Naive thymus-derived CD8-positive, alpha-beta T cell (primary cell): ENCODE data around the gene CERT1. TPM values are rescaled to one million over a fixed set of nuclear protein-coding genes. Genes with fewer than 3 reads are reported as not detected.

Source experiments
- ATAC-seq, 2 donors: fragments of 150-1000 bp; cut with Tn5 transposase in 1 of 2; sonication (Bioruptor Pico), chemical (Tn5 transposase) in 1 of 2; 1 replicate in 1 of 2; 2 replicates in 1 of 2; pipeline ENCODE4 v1.10.0; 2021; ENCODE audit warnings: mild to moderate bottlenecking in 2 of 2, moderate library complexity in 2 of 2
- POLR2A ChIA-PET: fragments of 350-600 bp; sonication (Branson Sonifier 250); formaldehyde crosslinking; loops from one replicate; lab custom pipeline; 2021; ENCODE audit warnings: antibody characterized with exemption; lab: Charles Lee
- DNase-seq, 10 donors: peaks; one replicate each; pipeline versions ENCODE4 v3.0.0 to v3.0.0-alpha.2; 2020 to 2022
- H3K27ac Mint-ChIP-seq, 10 donors: one replicate each; pipeline ENCODE4 v1.8.0; 2020 to 2022; ENCODE audit warnings: mild to moderate bottlenecking in 10 of 10, mixed read lengths in 10 of 10, moderate library complexity in 4 of 10, inconsistent platforms in 1 of 10
- H3K27me3 Mint-ChIP-seq, 5 donors: one replicate each; pipeline ENCODE4 v1.8.0; 2021 to 2022; ENCODE audit warnings: mixed read lengths in 5 of 5
- H3K36me3 Mint-ChIP-seq, 3 donors: one replicate each; pipeline ENCODE4 v1.8.0; 2020 to 2022; ENCODE audit warnings: mixed read lengths in 3 of 3, mild to moderate bottlenecking in 2 of 3, inconsistent platforms in 1 of 3
- H3K4me1 Mint-ChIP-seq, 4 donors: one replicate each; pipeline ENCODE4 v1.8.0; 2021 to 2022; ENCODE audit warnings: mixed read lengths in 4 of 4
- H3K4me3 Mint-ChIP-seq, 10 donors: one replicate each; pipeline ENCODE4 v1.8.0; 2020 to 2022; ENCODE audit warnings: mild to moderate bottlenecking in 10 of 10, mixed read lengths in 10 of 10, moderate library complexity in 6 of 10, inconsistent platforms in 1 of 10
- H3K9me3 Mint-ChIP-seq, 9 donors: one replicate each; pipeline ENCODE4 v1.8.0; 2020 to 2022; ENCODE audit warnings: mixed read lengths in 9 of 9, mild to moderate bottlenecking in 3 of 9, inconsistent platforms in 1 of 9, moderate library complexity in 1 of 9
- polyA plus RNA-seq, 3 donors: library from polyadenylated mRNA; unstranded; fragments of 300-500 nt; fragmentation: Illumina TruSeq; gene quantifications; one replicate each; pipeline ENCODE4 v1.2.3, GENCODE V29; 2021
- total RNA-seq, 8 experiments: library from RNA in 2 of 8; stranded (reverse) in 2 of 8; gene quantifications; one replicate each; pipeline ENCODE4 v1.2.3 and lab custom pipeline; 2021 to 2026

Gene CERT1
- total and polyA plus RNA-seq, 5 experiments from 2014 or later, result 12.8 to 45.1 (median 17.4) TPM

DNA sequence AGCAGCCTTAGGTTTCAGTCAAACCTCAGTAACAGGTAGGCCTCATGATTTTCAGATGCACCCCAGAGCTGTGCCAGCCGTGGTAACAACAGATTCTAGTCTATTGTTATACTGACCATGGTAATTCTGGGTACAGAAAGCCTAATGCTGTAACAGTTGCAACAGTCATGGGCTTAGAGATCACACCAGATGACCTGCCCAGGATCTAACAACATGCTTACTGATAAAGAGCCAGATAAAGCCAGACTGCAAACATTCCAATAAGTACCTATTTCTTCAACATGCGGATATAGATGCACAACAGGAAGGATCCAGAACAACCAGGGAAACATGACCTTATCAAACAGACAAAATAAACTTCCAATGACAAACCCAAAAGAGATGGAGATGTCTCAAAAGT, 42.8 kb downstream of the CERT1 start:
- Mint-ChIP-seq H3K27me3 (no peaks in the 10 kb centered on the region), H3K4me1 (peaks cover 16 to 51% (median 37%) of the 10 kb centered on the region in 4 donors), H3K4me3 (no peak overlapping the region), H3K9me3 (peaks cover 15 to 60% (median 31%) of the 10 kb centered on the region in 9 donors), H3K27ac (peak overlapping the region in 1 of 10 donors; percentile 68), H3K36me3 (peaks cover 33 to 51% (median 48%) of the 10 kb centered on the region in 3 donors)
- no peak for ATAC-seq
- DNase-seq, result no peak
- POLR2A ChIA-PET, result no interaction called here

DNA sequence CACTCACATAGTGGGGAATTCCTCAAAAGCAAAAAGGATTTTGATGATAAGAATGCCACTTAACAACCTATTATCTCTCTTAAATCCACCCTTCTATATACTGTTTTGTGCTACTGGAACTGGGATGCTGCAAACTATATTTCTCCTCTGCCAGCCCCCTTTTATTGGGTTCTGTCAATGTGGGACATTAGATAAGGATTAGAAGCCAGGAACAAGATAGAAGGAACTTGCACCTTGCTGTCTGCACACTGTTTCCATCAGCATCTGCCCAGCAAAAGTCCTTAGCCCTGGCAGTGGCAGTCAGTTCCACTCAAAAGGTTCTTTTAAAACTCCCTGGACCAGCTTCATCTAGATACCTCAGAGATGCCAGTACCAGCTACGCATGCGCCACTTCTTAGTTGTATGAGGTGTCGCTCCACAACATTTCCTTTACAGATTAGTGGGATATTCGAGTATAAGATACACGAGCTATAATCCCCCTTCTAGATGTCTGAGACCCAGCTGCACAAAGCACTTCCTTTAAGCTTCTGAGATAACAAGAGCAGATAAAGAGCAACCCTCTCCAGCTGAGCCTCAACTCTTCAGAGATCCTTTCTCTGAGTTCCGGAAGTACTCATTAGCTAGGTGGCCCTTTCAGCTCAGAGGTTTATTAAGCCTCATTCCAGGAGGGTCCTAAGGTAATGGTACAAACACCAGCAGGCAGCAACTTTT, 45.3 kb downstream of the CERT1 start:
- peaks cover 26 to 41% (median 39%) of the 10 kb centered on the region in 3 donors for H3K36me3 Mint-ChIP-seq
- peaks cover 17 to 65% (median 48%) of the 10 kb centered on the region in 4 donors for H3K4me1 Mint-ChIP-seq
- peaks cover 11 to 43% (median 27%) of the 10 kb centered on the region in 9 donors for H3K9me3 Mint-ChIP-seq
- DNase-seq, result no peak
- POLR2A ChIA-PET, result no interaction called here
- H3K27me3 Mint-ChIP-seq, result no peaks in the 10 kb centered on the region
- no peak for ATAC-seq
- H3K27ac Mint-ChIP-seq, result peak overlapping the region; percentile 2 to 70 (median 36)
- H3K4me3 Mint-ChIP-seq, result peak overlapping the region in 3 of 10 donors; percentile 4 to 26 (median 8)

DNA sequence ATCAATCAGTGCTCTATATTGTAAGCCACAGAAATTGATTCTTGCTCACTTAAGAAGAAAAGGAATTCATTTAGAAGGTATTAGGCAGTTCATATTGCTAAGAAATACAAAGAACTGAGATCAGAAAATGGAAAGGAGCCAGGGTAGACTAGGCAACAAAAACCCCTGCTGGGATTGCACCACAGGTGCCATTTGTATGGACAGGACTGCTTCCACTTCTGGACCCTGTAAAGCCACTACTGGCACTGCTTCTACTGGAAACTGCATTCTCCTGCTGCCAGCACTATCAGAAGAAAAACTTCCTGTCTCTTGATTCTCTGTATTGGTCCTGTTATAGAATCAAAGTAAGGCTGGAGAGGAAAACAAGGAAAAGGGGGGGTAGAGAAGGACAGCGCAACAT, 45.9 kb downstream of the CERT1 start:
- H3K9me3 Mint-ChIP-seq, result peaks cover 8 to 36% (median 20%) of the 10 kb centered on the region in 9 donors
- peaks cover 24 to 38% (median 32%) of the 10 kb centered on the region in 3 donors for H3K36me3 Mint-ChIP-seq
- DNase-seq (no peak), ATAC-seq (no peak)
- H3K4me1 Mint-ChIP-seq, result peaks cover 19 to 69% (median 53%) of the 10 kb centered on the region in 4 donors
- H3K4me3 Mint-ChIP-seq, result no peak overlapping the region
- H3K27ac Mint-ChIP-seq, result peak overlapping the region in 4 of 10 donors; percentile 4 to 71 (median 32)
- POLR2A ChIA-PET, result no interaction called here
- H3K27me3 Mint-ChIP-seq, result no peaks in the 10 kb centered on the region

DNA sequence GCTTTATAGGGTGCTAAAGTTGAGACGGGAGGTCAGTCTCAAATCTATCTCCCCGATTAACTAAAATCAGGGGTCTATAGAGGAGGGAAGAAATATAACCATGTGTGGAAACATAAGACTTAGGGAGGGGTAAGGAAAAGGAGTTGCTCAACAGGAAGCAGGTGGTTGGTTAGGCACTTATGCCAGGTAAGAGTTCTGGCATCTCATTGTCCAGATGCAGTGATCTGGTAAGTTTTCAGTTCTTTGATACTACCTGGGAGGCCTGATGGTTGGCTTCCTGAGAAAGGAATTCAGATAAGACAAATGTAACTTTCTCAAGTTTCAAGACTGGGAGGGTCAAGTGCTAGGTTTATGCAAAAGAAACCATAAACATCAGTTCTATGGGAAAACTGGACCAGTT, 47.7 kb downstream of the CERT1 start:
- Mint-ChIP-seq H3K9me3 (peaks cover 2 to 19% (median 6%) of the 10 kb centered on the region in 9 donors), H3K27me3 (no peaks in the 10 kb centered on the region), H3K4me3 (no peak overlapping the region), H3K36me3 (peaks cover 16 to 29% (median 21%) of the 10 kb centered on the region in 3 donors), H3K27ac (peak overlapping the region in 5 of 10 donors; percentile 3 to 65 (median 9)), H3K4me1 (peaks cover 19 to 71% (median 53%) of the 10 kb centered on the region in 4 donors)
- POLR2A ChIA-PET, result no interaction called here
- no peak for DNase-seq
- no peak for ATAC-seq

DNA sequence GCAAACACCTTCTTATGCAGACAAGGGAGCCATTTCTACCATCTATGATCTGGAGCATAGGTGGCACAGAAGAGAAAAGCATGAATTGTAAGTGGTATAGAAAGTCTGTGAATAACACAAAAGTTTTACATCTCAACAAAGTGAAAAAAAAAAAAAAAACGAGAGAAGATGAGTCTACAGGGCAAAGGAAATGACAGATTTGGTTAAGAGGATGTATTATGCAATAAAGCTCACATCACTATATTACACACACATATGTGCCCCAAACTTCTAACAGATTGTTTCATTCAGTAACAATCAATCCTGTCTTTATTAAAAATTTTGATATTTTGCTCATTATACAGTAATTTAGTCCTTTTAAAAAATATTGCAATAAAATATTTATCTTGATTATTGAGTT, 49.8 kb downstream of the CERT1 start:
- peaks cover 18 to 59% (median 50%) of the 10 kb centered on the region in 4 donors for H3K4me1 Mint-ChIP-seq
- no peak overlapping the region for H3K4me3 Mint-ChIP-seq
- no peak for DNase-seq
- peaks cover 9 to 32% (median 27%) of the 10 kb centered on the region in 3 donors for H3K36me3 Mint-ChIP-seq
- no peak for ATAC-seq
- H3K9me3 Mint-ChIP-seq, result no peaks in the 10 kb centered on the region
- no peaks in the 10 kb centered on the region for H3K27me3 Mint-ChIP-seq
- POLR2A ChIA-PET, result interaction anchor here (1.4 kb wide), 1 partner anchor 9 kb away, joined by 4 read pairs; no protein-coding TSS in a partner anchor
- H3K27ac Mint-ChIP-seq, result peak overlapping the region in 2 of 10 donors; percentile 40 to 51

DNA sequence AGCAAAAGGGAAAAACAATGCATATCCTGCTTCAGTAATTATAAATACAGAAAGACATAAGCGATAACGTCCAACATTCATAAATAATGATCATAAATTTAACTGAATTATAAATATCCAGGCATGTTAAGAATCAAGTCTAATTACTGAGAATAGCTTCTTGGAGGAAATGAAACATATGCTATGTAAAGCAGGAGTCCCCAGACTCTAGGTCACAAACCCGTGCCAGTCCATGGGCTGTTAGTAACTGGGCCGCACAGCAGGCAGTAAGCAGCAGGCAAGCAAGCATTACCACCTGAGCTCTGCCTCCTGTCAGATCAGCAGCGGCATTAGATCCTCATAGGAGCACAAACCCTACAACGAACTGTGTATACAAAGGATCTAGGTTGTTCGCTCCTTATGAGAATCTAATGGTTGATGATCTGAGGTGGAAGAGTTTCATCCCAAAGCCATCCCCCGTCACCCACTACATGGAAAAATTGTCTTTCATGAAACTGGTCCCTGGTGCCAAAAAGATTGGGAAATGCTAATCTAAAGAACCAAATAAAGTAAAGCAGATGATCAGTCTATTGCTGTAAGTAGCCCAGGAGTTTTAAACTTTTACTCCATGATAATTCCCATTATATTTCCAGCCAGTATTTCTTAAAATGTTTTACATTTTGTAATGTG, 50.4 kb downstream of the CERT1 start:
- POLR2A ChIA-PET, result interaction anchor here (1.4 kb wide), 1 partner anchor 9 kb away, joined by 4 read pairs; no protein-coding TSS in a partner anchor
- H3K36me3 Mint-ChIP-seq, result peaks cover 9 to 37% (median 32%) of the 10 kb centered on the region in 3 donors
- H3K4me1 Mint-ChIP-seq, result peaks cover 15 to 53% (median 44%) of the 10 kb centered on the region in 4 donors

DNA sequence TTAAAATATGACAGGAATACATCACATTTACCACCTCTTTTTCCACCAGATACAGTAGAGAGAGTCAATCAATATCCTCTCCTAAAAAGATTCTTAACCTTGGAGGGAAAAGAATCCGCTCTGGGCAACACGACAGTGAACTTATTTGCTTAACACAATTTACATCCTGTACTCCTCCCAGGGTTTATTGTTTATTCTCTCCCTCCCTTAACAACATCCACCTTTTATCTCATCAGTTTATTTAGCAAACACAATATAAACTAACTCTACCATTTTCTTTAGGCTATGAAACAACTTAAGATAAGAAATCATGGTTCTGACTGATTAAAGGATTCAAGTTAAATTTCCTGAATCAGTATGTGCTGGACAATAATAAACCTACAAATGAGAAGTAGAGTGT, 50.9 kb downstream of the CERT1 start:
- Mint-ChIP-seq H3K9me3 (no peaks in the 10 kb centered on the region), H3K27ac (no peak overlapping the region), H3K4me3 (no peak overlapping the region), H3K36me3 (peaks cover 14 to 41% (median 36%) of the 10 kb centered on the region in 3 donors), H3K27me3 (no peaks in the 10 kb centered on the region), H3K4me1 (peaks cover 12 to 48% (median 39%) of the 10 kb centered on the region in 4 donors)
- POLR2A ChIA-PET, result interaction anchor here (0.7 to 1.4 kb wide), 3 partner anchors 8 to 50 kb away, joined by 3 to 4 read pairs (median 3); no protein-coding TSS in a partner anchor
- ATAC-seq, result no peak
- DNase-seq, result no peak

More for the DNA sequence above, 50.4 kb downstream of the CERT1 start:
- ATAC-seq, result no peak
- DNase-seq, result no peak
- Mint-ChIP-seq H3K27me3 (no peaks in the 10 kb centered on the region), H3K4me3 (no peak overlapping the region), H3K27ac (peak overlapping the region in 1 of 10 donors; percentile 51), H3K9me3 (no peaks in the 10 kb centered on the region)

DNA sequence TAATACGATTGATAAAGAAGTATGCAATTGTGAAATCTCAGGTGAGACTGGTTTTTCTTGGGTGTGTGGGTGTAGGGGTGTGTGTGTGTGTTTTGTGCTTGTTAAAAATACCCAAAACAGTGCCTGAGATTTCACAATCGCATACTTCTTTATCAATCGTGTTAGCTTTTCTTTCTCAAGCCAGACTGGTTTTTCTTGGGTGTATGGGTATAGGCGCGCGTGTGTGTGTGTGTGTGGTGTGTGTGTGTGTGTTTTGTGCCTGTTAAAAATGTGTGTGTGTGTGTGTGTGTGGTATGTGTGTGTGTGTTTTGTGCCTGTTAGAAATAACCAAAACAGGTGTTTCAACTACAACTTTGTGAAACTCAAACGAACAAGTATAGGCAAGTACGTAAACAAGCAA, 53.7 kb downstream of the CERT1 start:
- ATAC-seq, result no peak

DNA sequence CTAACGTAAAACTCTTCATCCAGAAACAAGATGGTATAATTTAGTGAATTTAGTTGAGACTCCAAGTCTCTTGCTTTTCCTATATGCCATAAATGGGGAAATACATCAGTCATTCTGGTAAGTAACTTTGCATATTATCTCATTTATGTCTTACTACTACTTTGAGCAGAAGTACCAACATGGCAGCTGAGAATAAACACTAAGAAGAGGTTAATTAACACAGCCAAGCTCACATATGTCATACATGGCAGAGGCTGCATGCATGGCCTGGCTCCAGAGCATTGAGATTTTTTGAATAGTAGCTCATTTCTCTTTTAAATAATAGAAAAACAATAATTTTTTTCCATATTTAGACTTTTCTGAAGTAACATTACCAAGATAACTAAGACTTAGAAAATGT, 54.3 kb downstream of the CERT1 start:
- POLR2A ChIA-PET, result no interaction called here
- Mint-ChIP-seq H3K27ac (no peak overlapping the region), H3K9me3 (no peaks in the 10 kb centered on the region), H3K36me3 (peaks cover 17 to 53% (median 44%) of the 10 kb centered on the region in 3 donors), H3K4me3 (no peak overlapping the region), H3K27me3 (no peaks in the 10 kb centered on the region), H3K4me1 (peaks cover 5 to 29% (median 14%) of the 10 kb centered on the region in 4 donors)
- DNase-seq, result no peak
- ATAC-seq, result no peak

More for the DNA sequence above, 53.7 kb downstream of the CERT1 start:
- Mint-ChIP-seq H3K36me3 (peaks cover 21 to 58% (median 47%) of the 10 kb centered on the region in 3 donors), H3K4me1 (peaks cover 7 to 33% (median 18%) of the 10 kb centered on the region in 4 donors), H3K4me3 (no peak overlapping the region), H3K27me3 (no peaks in the 10 kb centered on the region), H3K27ac (no peak overlapping the region), H3K9me3 (no peaks in the 10 kb centered on the region)
- no peak for DNase-seq
- POLR2A ChIA-PET, result no interaction called here

DNA sequence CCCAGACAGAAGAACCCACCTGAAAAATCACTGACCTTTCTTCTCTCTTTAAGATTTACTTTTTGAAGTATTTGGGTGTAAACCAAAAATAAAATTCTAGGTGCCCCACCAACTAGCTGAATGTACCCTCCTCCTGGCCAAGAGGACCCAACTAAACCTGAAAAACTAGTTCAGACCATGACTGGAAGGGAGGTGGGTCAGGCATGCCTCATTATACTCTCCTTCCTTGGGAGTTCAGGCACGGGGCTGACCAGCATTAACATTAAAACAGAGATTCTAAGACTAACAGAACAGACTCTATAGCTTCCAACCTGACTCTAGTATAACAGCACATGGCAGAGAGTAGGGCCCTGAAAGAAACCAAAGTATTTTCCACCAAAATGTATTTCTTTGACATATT, 61.4 kb downstream of the CERT1 start:
- Mint-ChIP-seq H3K4me3 (no peak overlapping the region), H3K27ac (peak overlapping the region in 1 of 10 donors; percentile 21), H3K36me3 (peaks cover 37 to 73% (median 53%) of the 10 kb centered on the region in 3 donors), H3K27me3 (no peaks in the 10 kb centered on the region), H3K9me3 (peaks cover 5 to 24% (median 15%) of the 10 kb centered on the region in 9 donors), H3K4me1 (peaks cover 2 to 13% (median 6%) of the 10 kb centered on the region in 4 donors)
- POLR2A ChIA-PET, result no interaction called here
- no peak for ATAC-seq
- DNase-seq, result no peak

DNA sequence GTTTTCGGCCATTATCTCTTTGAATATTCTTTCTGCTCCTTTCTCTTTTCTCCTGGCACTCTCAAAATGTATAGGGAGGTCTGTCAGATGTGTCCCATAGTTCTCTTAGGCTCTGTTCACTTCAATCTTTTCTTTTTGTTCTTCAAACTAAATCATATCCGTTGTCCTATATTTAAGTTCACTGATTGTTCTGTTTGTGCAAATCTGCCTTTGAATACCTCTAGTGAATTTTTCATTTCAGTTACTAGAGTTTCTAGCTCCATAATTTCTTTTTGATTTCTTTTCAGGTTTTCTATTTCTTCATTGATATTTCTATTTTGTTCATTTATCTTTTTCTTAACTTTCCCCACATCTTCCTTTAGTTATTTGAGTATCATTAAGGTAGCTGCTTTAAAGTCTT, 65.4 kb downstream of the CERT1 start:
- H3K9me3 Mint-ChIP-seq, result peaks cover 5 to 50% (median 29%) of the 10 kb centered on the region in 9 donors
- no peak for ATAC-seq
- peaks cover 2 to 7% (median 4%) of the 10 kb centered on the region in 4 donors for H3K4me1 Mint-ChIP-seq
- no peak overlapping the region for H3K4me3 Mint-ChIP-seq
- H3K27ac Mint-ChIP-seq, result peak overlapping the region in 1 of 10 donors; percentile 2
- peaks cover 45 to 74% (median 53%) of the 10 kb centered on the region in 3 donors for H3K36me3 Mint-ChIP-seq
- POLR2A ChIA-PET, result no interaction called here
- DNase-seq, result no peak
- no peaks in the 10 kb centered on the region for H3K27me3 Mint-ChIP-seq

DNA sequence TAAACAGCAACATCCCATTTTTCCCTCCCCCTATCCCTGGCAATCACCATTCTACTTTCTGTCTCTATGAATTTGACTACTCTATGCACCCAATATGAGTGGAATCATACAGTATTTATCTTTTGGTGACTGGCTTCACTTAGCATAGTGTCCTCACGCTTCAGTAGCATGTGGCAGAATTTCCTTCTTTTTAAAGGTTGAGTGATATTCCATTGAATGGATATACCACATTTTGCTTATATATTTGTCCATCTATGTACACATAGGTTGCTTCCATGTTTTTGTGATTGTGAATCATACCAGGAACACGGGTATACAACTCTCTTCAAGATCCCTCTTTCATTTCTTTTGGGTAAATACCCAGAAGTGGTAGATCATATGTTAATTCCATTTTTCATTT, 69.9 kb downstream of the CERT1 start:
- Mint-ChIP-seq H3K9me3 (peaks cover 5 to 38% (median 20%) of the 10 kb centered on the region in 9 donors), H3K27ac (no peak overlapping the region), H3K36me3 (peaks cover 21 to 37% (median 32%) of the 10 kb centered on the region in 3 donors), H3K27me3 (no peaks in the 10 kb centered on the region), H3K4me3 (no peak overlapping the region), H3K4me1 (peaks cover 2 to 14% (median 5%) of the 10 kb centered on the region in 4 donors)
- POLR2A ChIA-PET, result no interaction called here
- ATAC-seq (no peak), DNase-seq (no peak)
